Iris pigment epithelial cell (primary cell): ENCODE results near the gene S100A10.
A peak's percentile ranks its signal among the peaks of the same experiment; 100 is the strongest.

Experiments used
- DNase-seq: peaks from one replicate; pipeline ENCODE4 v3.0.0-alpha.2; 2011; ENCODE audit warnings: low read depth

Gene S100A10

DNA sequence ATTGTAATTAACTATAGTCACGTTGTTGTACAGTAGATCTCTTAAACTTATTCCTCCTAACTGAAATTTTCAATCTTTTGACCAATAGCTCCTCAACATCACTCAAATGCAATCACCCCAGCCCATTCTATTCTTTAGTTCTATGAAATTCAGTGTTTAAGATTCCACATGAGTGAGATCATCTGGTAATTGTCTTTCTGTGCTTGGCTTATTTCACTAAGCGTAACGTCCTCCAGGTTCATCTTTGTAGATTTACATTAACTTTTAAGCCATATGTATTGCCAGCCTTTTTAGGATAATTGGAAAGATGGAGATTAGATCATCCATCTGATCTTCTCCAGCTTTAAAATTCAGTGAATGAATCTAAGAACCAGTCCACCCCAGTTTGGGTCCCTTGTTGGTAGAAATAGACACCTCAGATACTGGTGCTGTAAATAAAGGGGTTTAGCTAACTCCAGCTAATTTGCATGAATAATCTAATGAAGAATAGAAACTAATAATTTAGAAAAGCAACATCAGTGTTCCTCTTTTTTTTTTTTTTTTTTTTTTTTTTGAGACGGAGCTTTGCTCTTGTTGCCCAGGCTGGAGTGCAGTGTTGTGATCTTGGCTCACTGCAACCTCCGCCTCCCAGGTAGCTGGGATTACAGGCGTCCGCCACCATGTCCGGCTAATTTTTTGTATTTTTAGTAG is 7.0 kb downstream of the S100A10 start:
- DNase-seq: no peak

GRCh38 chr1:151985768-151986167 is 7.9 kb downstream of the S100A10 start:
- no peak for DNase-seq

- DNase-seq: no peak
Observed at GRCh38 chr1:151985270-151985669, 8.4 kb downstream of the S100A10 start.

DNA sequence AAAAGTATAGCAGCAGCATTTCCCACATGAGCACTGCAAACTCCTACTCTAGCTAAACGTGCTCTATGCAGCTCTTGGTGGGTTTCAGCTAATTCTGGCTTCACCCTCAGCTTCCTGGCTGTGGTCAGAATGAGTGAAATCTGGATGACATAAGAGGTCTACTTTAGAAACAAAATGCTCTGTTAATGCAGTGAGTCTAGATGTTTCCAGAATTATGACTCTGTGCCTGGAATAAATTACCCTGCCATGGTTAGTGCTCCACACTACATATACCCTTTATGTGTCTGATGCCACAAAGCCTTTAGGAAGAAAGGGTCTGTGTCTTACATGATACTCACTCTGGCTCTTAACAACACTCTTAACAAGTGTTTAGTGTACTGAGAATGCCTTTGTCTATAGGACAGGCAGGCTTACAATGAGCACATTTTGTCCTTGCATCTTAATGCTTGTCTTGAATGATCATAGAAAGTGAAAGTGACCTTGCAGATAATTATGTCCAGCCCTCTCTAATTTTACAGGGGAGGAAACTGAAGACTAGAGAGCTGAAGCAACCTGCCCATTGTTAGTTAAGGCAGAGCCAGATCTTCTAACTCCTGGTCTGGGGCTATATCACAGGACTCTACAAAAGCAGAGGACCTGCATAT is 9.2 kb downstream of the S100A10 start:
- peak; percentile 39 for DNase-seq

GRCh38 chr1:151982300-151983005 is 11.2 kb downstream of the S100A10 start:
- no peak for DNase-seq

DNA sequence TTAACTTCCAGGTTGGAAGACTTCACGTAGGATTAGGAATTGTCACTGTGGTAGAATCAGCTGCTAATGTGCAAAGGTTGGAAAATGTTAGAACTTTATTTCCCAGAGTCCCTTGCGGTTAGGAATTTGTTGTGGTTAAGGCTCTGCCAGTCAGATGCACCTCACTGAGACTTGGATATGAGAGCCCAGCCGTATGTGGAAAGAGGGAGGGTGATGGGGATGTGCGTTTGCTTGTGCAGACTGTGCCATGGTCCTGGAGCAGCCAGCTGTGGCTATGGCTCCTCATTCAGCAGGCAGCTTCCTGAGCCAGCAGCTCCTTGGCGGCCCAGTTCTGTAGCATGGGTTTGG is 12.5 kb downstream of the S100A10 start:
- no peak for DNase-seq

- DNase-seq: no peak
Observed at GRCh38 chr1:151980287-151981177, 13.1 kb downstream of the S100A10 start.

DNA sequence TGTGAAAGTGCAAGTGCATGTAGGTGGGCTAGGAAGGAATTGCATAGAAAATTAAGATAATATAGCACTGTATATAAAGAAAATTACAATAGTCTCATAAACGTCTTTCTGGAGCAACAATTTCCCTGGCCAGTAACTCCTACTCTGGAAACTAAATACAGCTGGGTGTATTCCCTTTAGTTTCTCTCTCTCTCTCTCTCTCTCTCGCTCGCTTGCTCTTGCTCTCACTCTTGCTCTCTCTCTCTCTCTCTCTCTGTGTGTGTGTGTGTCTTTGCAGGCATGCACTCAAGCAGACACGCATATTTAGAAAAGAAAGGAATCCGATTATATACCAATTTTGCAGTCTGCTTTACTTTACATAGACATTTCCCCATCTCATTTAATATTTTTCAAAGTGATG is 14.7 kb downstream of the S100A10 start:
- peak; percentile 46 for DNase-seq

GRCh38 chr1:151977662-151978230 is 15.9 kb downstream of the S100A10 start:
- no peak for DNase-seq

DNA sequence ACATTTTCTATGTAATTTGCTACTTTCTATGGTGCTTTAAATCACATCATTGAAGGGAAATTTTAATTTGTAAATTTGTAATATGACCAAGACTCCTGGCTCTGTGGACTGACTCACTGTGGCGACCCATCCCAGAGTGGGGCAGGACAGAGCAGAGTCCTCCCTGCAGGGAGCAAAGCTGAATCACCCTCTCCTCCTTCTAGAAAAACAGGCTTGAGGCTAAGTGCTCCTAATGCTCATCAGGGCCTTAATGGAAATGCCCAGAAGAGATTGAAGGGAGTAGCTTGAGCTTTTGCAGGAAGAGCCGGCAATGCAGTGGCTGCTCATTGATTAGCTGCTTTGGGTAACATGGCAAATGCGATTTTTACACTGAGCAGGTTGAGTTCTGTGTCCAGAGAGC is 16.8 kb downstream of the S100A10 start:
- DNase-seq: peak; percentile 74

DNA sequence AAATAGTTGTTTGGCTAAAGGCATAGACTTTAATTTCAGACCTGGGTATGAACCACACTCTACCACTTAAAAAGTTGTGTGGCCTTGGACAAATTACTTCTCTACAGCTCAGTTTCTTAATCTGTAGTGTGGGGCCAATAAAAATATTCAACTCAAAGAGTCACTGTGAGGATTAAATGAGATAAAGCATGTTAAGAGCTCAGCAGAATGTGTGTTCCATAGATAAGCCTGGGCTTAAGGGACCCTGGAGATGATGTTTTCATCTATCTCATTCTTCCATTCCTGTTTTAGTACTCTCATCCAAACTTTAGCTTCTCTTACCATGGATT is 17.7 kb downstream of the S100A10 start:
- DNase-seq: no peak

DNA sequence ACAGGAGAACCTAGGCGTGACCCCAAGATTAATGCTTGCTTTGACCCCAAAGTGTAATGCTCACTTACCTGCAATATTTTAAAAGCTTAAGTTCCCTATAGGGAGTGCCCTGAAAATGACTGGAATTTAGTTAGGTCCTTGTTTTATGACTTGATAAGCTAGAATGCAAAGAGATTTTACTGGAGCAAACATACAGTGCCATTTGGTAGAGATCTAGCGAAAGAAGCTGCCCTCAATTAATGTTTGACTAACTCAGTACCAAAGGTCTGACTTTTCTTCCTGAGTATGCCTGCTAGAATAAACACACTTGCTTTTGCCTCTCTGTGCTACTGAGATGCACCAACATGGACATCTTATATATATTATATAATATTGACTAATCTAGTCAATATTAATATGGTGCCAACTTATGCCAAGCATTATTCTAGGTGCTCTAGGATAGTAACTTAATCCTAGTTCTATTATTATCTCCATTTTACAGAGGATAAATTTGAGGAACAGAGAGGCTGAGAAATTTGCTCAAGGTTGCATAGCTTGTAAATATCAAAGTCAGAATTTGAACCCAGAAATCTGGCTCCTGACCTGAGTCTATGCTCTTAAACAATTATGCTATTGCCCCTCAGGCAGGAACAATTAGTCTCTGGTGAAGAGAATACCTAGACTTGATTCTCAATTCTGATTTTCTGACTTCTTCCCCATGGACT is 18.2 kb downstream of the S100A10 start:
- DNase-seq: no peak

DNA sequence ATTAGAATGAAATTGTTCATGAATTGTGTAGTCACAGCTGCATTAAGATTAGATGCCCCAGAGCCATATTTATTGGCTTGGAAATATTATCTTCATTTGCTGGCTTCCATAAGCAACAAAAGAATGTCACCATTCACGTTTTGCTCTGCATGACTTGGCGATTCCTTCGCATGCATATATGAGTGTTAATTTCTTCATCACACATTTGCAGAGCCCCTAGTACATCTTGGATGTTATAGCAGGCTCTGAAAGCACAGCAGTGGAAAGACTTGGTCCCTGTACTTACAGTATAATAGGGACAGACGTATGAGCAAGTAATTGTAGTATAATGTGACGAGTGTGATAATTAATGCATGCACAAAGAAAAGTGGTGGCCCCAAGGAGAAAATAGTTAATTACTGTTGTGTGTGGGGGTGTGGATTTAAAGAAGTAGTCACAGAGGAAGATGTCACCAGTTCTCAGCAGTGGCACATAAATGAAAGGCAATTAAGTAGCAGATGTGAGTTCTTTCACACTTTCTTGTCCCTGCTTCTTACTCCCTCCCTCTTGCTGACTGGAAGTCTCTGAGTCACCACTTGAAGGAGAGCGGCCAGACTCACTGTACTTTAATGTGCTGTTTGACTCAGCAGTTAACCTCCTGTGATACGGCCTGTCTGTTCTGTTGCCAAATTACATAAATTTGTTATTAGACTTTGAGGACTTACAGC is 21.0 kb downstream of the S100A10 start:
- DNase-seq: peak; percentile 94

DNA sequence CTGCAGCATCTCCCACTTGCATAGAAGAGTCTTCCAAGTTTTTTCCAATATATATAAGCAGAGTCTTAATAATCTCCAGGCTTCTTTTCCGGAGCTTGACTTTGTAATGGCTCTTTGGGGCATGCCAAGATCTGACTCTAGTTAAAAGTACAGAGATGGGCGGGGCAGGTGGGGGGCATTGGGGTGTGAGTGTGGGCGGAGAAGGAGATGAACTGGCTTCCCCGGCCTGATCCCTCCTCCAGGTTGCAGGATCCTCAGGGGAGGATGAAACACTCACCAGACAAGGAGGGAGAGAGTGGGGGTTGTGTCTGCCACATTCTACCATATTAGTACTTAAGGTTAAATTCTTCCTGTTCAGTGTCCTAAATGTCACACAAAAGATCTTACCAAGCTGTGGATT is 23.0 kb downstream of the S100A10 start:
- DNase-seq: no peak

DNA sequence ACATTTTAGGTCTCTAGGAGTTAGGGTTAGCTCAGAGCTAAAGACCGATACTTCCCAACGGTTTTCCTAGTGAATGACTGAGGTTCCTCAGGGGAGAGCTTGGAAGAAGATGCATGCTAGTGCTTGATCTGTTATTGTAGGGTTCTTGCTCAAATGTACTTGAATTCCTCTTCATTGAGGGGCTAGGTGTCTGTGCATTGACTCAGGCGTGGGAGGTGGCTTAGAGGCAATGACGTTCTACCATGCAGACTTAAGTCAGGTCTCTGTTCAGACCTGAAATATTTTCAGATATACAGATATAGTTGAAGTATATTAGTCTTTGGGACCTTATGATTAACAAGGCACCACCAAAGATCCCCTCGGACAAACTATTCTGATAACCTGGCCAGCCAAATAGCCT is 23.5 kb downstream of the S100A10 start:
- DNase-seq: no peak

- no peak for DNase-seq
Observed at GRCh38 chr1:151968791-151969399, 24.8 kb downstream of the S100A10 start.

DNA sequence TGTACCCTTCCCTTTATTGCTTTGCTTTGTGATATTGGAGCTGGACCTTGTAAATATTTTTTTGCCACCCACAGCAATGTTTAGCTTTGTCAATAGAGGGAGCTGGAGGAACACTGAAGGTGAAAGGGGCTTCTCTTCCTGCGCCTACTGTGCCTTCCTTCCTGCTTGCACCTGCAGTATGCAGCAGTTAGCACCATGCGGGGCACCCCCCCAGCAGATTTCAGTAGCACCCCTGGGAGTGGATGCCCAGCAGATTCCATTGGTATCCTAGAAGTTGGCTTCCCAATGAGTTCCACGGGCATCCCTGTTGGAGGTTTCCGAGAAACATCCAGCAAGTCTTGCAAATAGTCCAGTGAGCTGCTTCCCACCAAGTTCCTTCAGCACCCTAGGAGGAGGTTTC is 25.6 kb downstream of the S100A10 start:
- DNase-seq: peak; percentile 56

GRCh38 chr1:151967091-151967490 is 26.6 kb downstream of the S100A10 start:
- DNase-seq: peak; percentile 44

DNA sequence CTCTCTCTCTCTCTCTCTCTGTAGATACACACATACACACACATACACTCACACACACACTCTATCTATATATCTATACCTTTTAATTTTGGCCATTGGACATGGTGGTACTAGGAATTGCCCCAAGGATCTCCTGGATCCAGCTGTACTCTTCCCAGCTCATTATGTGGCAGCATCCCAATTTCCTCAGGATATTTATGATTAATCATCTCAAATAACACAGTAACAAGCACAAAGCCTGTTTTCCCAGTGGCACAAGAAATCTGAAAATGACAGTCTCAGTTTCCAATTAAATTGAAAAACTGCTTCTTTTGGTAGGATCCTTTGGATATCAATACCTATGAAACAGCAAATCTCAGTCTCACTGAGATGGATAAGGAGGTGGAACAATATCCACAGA is 27.6 kb downstream of the S100A10 start:
- no peak for DNase-seq

- no peak for DNase-seq
Observed at GRCh38 chr1:151964510-151964909, 29.1 kb downstream of the S100A10 start.

DNA sequence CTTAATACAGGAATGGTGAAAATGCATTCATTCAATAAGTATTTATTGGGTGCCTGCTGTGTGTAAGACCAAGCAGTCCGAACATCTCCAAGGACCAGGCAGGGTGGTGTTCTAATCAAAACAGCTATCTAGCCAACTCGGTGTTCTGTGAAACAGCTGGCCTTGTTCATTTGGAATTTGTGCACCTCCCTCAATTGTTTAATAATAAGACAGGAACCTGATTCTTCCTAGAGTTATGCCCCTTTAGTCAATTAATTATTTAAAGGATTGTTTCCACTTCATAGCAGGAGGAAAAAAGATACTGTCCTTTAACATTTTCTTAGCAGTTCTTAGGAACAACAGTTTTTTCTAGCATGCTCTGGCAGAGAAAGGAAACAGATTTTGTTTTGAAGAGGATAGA is 30.4 kb downstream of the S100A10 start:
- DNase-seq: no peak
